HEK293 (cell line): ENCODE data around the gene KPNA3.
A peak's percentile ranks its signal among the peaks of the same experiment; 100 is the strongest.

Experiments used
- CTCF ChIA-PET: fragments of 350-600 bp; formaldehyde crosslinking; extraction: SDS; loops from one replicate; lab custom pipeline; 2021; ENCODE audit warnings: antibody characterized with exemption; lab: Yijun Ruan, JAX
- POLR2A ChIA-PET: fragments of 300-600 bp; formaldehyde crosslinking; extraction: SDS; loops from one replicate; lab custom pipeline; 2020; ENCODE audit warnings: antibody characterized with exemption, inconsistent platforms; lab: Yijun Ruan, JAX
- H3K27ac ChIP-seq: fragments of 200-500 bp; sonication (Bioruptor generic); 2 replicates; pipeline ENCODE4 v1.5.1; 2014; ENCODE audit warnings: low read depth, low read length, control low read depth, inconsistent platforms; ENCODE audit errors: extremely low read depth
- H3K36me3 ChIP-seq, 2 experiments: fragments of 200-500 bp in 1 of 2; sonication (Bioruptor generic) in 1 of 2; 1 replicate in 1 of 2; 2 replicates in 1 of 2; pipeline ENCODE4 v1.5.1; 2014 to 2017; ENCODE audit warnings: inconsistent platforms in 2 of 2, low read length in 2 of 2; ENCODE audit not compliant: control insufficient read depth in 2 of 2, insufficient read depth in 1 of 2
- H3K4me1 ChIP-seq: fragments of 200-500 bp; sonication (Bioruptor generic); 2 replicates; pipeline ENCODE4 v1.5.1; 2014; ENCODE audit warnings: mild to moderate bottlenecking, low read length, inconsistent platforms; ENCODE audit not compliant: control insufficient read depth, insufficient read depth
- H3K4me3 ChIP-seq: 2 replicates; pipeline ENCODE4 v1.5.1; 2011; ENCODE audit warnings: low read depth, mild to moderate bottlenecking, control low read depth, low read length, moderate library complexity
- H3K9me3 ChIP-seq: fragments of 200-500 bp; sonication (Bioruptor generic); 2 replicates; pipeline ENCODE4 v1.5.1; 2014; ENCODE audit warnings: low read depth, low read length, inconsistent platforms; ENCODE audit not compliant: control insufficient read depth, insufficient read depth
- GLI4 ChIP-seq: fragments of 450-650 bp; formaldehyde crosslinking; IDR thresholded peaks from 2 replicates; pipeline ENCODE4 v1.5.1; 2016; ENCODE audit warnings: missing biosample characterization, missing genetic modification characterization
- GLIS1 ChIP-seq: fragments of 450-650 bp; formaldehyde crosslinking; IDR thresholded peaks from 2 replicates; pipeline ENCODE4 v1.5.1; 2016; ENCODE audit warnings: missing biosample characterization, missing genetic modification characterization
- MZF1 ChIP-seq: fragments of 450-650 bp; formaldehyde crosslinking; IDR thresholded peaks from 2 replicates; pipeline ENCODE4 v1.5.1; 2017; ENCODE audit warnings: missing biosample characterization, missing genetic modification characterization, borderline replicate concordance
- SCRT2 ChIP-seq: fragments of 450-650 bp; formaldehyde crosslinking; IDR thresholded peaks from 2 replicates; pipeline ENCODE4 v1.5.1; 2016; ENCODE audit warnings: missing biosample characterization, missing genetic modification characterization
- SP3 ChIP-seq: fragments of 450-650 bp; formaldehyde crosslinking; IDR thresholded peaks from 2 replicates; pipeline ENCODE4 v1.5.1; 2016; ENCODE audit warnings: missing biosample characterization, missing genetic modification characterization
- ZNF121 ChIP-seq: fragments of 450-650 bp; formaldehyde crosslinking; IDR thresholded peaks from 2 replicates; pipeline ENCODE4 v1.5.1; 2016; ENCODE audit warnings: missing biosample characterization, missing genetic modification characterization
- ZNF140 ChIP-seq: fragments of 450-650 bp; formaldehyde crosslinking; IDR thresholded peaks from 2 replicates; pipeline ENCODE4 v1.5.1; 2016; ENCODE audit warnings: missing biosample characterization, missing genetic modification characterization
- ZNF157 ChIP-seq: fragments of 450-650 bp; formaldehyde crosslinking; IDR thresholded peaks from 2 replicates; pipeline ENCODE4 v1.5.1; 2016; ENCODE audit warnings: missing biosample characterization, missing genetic modification characterization
- ZNF202 ChIP-seq: fragments of 450-650 bp; formaldehyde crosslinking; IDR thresholded peaks from 2 replicates; pipeline ENCODE4 v1.5.1; 2016; ENCODE audit warnings: missing biosample characterization, missing genetic modification characterization, borderline replicate concordance
- ZNF248 ChIP-seq: fragments of 450-650 bp; formaldehyde crosslinking; IDR thresholded peaks from 2 replicates; pipeline ENCODE4 v1.5.1; 2017; ENCODE audit warnings: missing biosample characterization, missing genetic modification characterization
- ZNF341 ChIP-seq: fragments of 450-650 bp; formaldehyde crosslinking; IDR thresholded peaks from 2 replicates; pipeline ENCODE4; 2016; ENCODE audit warnings: low read depth, missing biosample characterization, missing genetic modification characterization
- ZNF350 ChIP-seq: fragments of 450-650 bp; formaldehyde crosslinking; IDR thresholded peaks from 2 replicates; pipeline ENCODE4 v1.5.0; 2017; ENCODE audit warnings: missing biosample characterization, mild to moderate bottlenecking, missing genetic modification characterization
- ZNF366 ChIP-seq: fragments of 450-650 bp; formaldehyde crosslinking; conservative IDR thresholded peaks from 2 replicates; pipeline ENCODE4 v1.5.1; 2016; ENCODE audit warnings: missing biosample characterization, missing genetic modification characterization
- ZNF37A ChIP-seq: fragments of 450-650 bp; IDR thresholded peaks from 2 replicates; pipeline ENCODE4 v1.5.1; 2018; ENCODE audit warnings: missing biosample characterization, missing genetic modification characterization
- ZNF416 ChIP-seq: fragments of 450-650 bp; formaldehyde crosslinking; IDR thresholded peaks from 2 replicates; pipeline ENCODE4 v1.5.1; 2016; ENCODE audit warnings: missing biosample characterization, missing genetic modification characterization
- ZNF423 ChIP-seq: fragments of 450-650 bp; formaldehyde crosslinking; IDR thresholded peaks from 2 replicates; pipeline ENCODE4 v1.5.1; 2016; ENCODE audit warnings: missing biosample characterization, missing genetic modification characterization
- ZNF433 ChIP-seq: fragments of 450-650 bp; formaldehyde crosslinking; IDR thresholded peaks from 2 replicates; pipeline ENCODE4 v1.5.1; 2016; ENCODE audit warnings: missing biosample characterization, missing genetic modification characterization, low read depth
- ZNF521 ChIP-seq: fragments of 450-650 bp; formaldehyde crosslinking; IDR thresholded peaks from 2 replicates; pipeline ENCODE4 v1.5.1; 2017; ENCODE audit warnings: missing biosample characterization, mild to moderate bottlenecking, missing genetic modification characterization
- ZNF529 ChIP-seq: fragments of 450-650 bp; formaldehyde crosslinking; IDR thresholded peaks from 2 replicates; pipeline ENCODE4 v1.5.1; 2017; ENCODE audit warnings: missing genetic modification characterization, missing biosample characterization; ENCODE audit not compliant: insufficient replicate concordance
- ZNF544 ChIP-seq: fragments of 450-650 bp; formaldehyde crosslinking; IDR thresholded peaks from 2 replicates; pipeline ENCODE4 v1.5.0; 2017; ENCODE audit warnings: missing biosample characterization, missing genetic modification characterization
- ZNF561 ChIP-seq: fragments of 450-650 bp; IDR thresholded peaks from 2 replicates; pipeline ENCODE4 v1.5.1; 2018; ENCODE audit warnings: missing biosample characterization, missing genetic modification characterization, borderline replicate concordance
- ZNF621 ChIP-seq: fragments of 450-650 bp; formaldehyde crosslinking; IDR thresholded peaks from 2 replicates; pipeline ENCODE4 v1.5.1; 2017; ENCODE audit warnings: missing biosample characterization, missing genetic modification characterization
- ZNF654 ChIP-seq: fragments of 450-650 bp; formaldehyde crosslinking; IDR thresholded peaks from 2 replicates; pipeline ENCODE4 v1.5.1; 2016; ENCODE audit warnings: low read depth, missing biosample characterization, missing genetic modification characterization
- ZNF701 ChIP-seq: fragments of 450-650 bp; formaldehyde crosslinking; IDR thresholded peaks from 2 replicates; pipeline ENCODE4 v1.5.1; 2016; ENCODE audit warnings: missing biosample characterization, missing genetic modification characterization
- TF ChIP-seq, protein P1 (sequence below): fragments of 450-650 bp; formaldehyde crosslinking; IDR thresholded peaks from 2 replicates; pipeline ENCODE4 v1.5.1; 2016; ENCODE audit warnings: missing biosample characterization, missing genetic modification characterization
- TF ChIP-seq, protein P2 (sequence below): fragments of 450-650 bp; formaldehyde crosslinking; IDR thresholded peaks from 2 replicates; pipeline ENCODE4 v1.5.1; 2016; ENCODE audit warnings: missing biosample characterization, missing genetic modification characterization
- TF ChIP-seq, protein P3 (sequence below): fragments of 450-650 bp; formaldehyde crosslinking; IDR thresholded peaks from 2 replicates; pipeline ENCODE4 v1.5.1; 2016; ENCODE audit warnings: missing biosample characterization, missing genetic modification characterization

Gene KPNA3

DNA sequence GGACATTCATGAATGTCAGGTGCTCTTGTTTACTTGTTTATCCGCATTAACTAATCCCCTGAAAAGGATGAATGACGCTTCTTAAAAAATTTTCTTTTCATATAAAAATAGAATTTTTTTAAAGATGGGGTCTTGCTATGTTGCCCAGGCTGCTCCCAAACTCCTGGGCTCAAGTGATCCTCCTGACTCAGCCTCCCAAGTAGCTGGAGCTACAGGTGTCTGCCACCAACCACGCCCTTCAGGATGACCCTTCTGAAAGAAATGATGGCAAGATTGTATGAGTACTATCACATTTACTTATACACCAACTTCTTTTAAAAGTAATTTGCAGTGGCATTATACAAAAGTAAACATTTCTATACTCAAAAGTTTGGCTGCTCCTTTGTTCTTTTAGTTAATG lies 95.0 kb downstream of the KPNA3 start:
- H3K27ac ChIP-seq, result no peak overlapping the region
- no peaks in the 10 kb centered on the region for H3K4me1 ChIP-seq
- peaks cover 4 to 15% of the 10 kb centered on the region in 2 experiments; a peak in 2 of 3 replicates for H3K36me3 ChIP-seq
- no peak overlapping the region for H3K4me3 ChIP-seq
- TF ChIP-seq ZNF350 (tag by site-specific recombination) (no peak), GLIS1 (tag by site-specific recombination) (no peak), MZF1 (no peak), ZNF654 (tag by site-specific recombination) (no peak), ZNF701 (no peak), ZNF37A (tag by site-specific recombination) (no peak), GLI4 (tag by site-specific recombination) (no peak), SCRT2 (tag by site-specific recombination) (0 out of 2 replicates have a peak, but pooled peaks have one; percentile 31), ZNF121 (peak; percentile 70)
- TF ChIP-seq, protein P1, sequence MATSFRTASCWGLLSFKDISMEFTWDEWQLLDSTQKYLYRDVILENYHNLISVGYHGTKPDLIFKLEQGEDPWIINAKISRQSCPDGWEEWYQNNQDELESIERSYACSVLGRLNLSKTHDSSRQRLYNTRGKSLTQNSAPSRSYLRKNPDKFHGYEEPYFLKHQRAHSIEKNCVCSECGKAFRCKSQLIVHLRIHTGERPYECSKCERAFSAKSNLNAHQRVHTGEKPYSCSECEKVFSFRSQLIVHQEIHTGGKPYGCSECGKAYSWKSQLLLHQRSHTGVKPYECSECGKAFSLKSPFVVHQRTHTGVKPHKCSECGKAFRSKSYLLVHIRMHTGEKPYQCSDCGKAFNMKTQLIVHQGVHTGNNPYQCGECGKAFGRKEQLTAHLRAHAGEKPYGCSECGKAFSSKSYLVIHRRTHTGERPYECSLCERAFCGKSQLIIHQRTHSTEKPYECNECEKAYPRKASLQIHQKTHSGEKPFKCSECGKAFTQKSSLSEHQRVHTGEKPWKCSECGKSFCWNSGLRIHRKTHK, result no peak
- POLR2A ChIA-PET, result no interaction called here
- no peaks in the 10 kb centered on the region for H3K9me3 ChIP-seq
- CTCF ChIA-PET, result no interaction called here

DNA sequence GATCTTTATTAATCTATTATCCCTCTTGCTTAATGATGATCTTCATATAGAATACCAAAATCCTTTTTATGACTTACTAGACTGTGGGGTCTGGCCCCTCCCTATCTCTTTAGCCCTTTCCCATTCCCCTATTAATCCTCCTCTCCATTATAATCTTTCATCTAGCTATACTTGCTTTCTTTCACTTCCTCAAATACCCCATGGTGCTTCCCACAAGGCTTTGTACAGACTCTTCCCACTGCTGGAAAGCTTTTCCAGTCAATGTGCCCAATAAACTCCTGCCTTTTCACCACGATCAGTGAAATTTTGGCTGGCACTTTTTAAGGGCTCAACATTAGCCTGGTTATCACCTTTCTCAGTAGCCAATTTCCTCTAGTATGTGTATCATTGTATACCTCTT lies 98.0 kb downstream of the KPNA3 start:
- CTCF ChIA-PET, result no interaction called here
- no peaks in the 10 kb centered on the region for H3K9me3 ChIP-seq

DNA sequence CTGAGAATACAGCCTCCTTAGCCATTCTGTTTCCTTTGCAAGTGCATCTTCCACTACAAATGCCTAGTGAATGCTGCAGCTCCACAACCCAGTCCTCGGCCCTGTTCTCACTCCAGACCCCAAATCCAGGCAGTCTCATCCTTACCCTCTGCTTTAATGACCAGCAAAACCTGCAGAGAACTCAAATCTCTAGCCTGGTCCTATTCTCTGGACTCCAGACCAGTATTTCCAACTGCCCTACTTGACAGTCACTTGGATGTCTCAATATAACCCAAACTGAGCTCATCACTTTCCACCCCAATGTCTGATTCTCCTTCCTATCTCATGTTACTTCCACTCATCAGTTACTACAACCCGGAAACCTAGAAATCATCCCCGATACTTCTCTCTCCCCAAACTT lies 98.6 kb downstream of the KPNA3 start:
- no peak overlapping the region for H3K27ac ChIP-seq
- no peak overlapping the region for H3K4me3 ChIP-seq
- no peaks in the 10 kb centered on the region for H3K9me3 ChIP-seq
- CTCF ChIA-PET, result no interaction called here
- POLR2A ChIA-PET, result interaction anchor here (0.6 kb wide), 1 partner anchor 94 kb away, joined by 3 read pairs; no protein-coding TSS in a partner anchor
- H3K4me1 ChIP-seq, result no peaks in the 10 kb centered on the region
- TF ChIP-seq ZNF423 (tag by site-specific recombination) (no peak), ZNF561 (tag by site-specific recombination) (no peak), SP3 (no peak), ZNF157 (tag by site-specific recombination) (no peak), ZNF621 (tag by site-specific recombination) (no peak), ZNF544 (tag by site-specific recombination) (no peak), GLIS1 (tag by site-specific recombination) (no peak), ZNF248 (no peak), ZNF202 (tag by site-specific recombination) (no peak), ZNF366 (tag by site-specific recombination) (no peak)
- H3K36me3 ChIP-seq, result peaks cover 0 to 5% of the 10 kb centered on the region in 2 experiments; a peak in 2 of 3 replicates

More for the DNA sequence above, 98.0 kb downstream of the KPNA3 start:
- Histone ChIP-seq H3K36me3 (peaks cover 0 to 5% of the 10 kb centered on the region in 2 experiments; a peak in 2 of 3 replicates), H3K4me3 (no peak overlapping the region), H3K27ac (no peak overlapping the region), H3K4me1 (no peaks in the 10 kb centered on the region)
- TF ChIP-seq ZNF140, result no peak
- TF ChIP-seq ZNF341 (tag by site-specific recombination), result no peak
- no peak for TF ChIP-seq ZNF416 (tag by site-specific recombination)
- TF ChIP-seq, protein P2, sequence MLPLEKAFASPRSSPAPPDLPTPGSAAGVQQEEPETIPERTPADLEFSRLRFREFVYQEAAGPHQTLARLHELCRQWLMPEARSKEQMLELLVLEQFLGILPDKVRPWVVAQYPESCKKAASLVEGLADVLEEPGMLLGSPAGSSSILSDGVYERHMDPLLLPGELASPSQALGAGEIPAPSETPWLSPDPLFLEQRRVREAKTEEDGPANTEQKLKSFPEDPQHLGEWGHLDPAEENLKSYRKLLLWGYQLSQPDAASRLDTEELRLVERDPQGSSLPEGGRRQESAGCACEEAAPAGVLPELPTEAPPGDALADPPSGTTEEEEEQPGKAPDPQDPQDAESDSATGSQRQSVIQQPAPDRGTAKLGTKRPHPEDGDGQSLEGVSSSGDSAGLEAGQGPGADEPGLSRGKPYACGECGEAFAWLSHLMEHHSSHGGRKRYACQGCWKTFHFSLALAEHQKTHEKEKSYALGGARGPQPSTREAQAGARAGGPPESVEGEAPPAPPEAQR (tag by site-specific recombination), result no peak
- TF ChIP-seq, protein P3, sequence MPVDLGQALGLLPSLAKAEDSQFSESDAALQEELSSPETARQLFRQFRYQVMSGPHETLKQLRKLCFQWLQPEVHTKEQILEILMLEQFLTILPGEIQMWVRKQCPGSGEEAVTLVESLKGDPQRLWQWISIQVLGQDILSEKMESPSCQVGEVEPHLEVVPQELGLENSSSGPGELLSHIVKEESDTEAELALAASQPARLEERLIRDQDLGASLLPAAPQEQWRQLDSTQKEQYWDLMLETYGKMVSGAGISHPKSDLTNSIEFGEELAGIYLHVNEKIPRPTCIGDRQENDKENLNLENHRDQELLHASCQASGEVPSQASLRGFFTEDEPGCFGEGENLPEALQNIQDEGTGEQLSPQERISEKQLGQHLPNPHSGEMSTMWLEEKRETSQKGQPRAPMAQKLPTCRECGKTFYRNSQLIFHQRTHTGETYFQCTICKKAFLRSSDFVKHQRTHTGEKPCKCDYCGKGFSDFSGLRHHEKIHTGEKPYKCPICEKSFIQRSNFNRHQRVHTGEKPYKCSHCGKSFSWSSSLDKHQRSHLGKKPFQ (tag by site-specific recombination), result no peak
- no peak for TF ChIP-seq ZNF521 (tag by site-specific recombination)
- TF ChIP-seq ZNF529 (tag by site-specific recombination), result no peak
- TF ChIP-seq ZNF433, result no peak
- POLR2A ChIA-PET, result interaction anchor here (0.6 kb wide), 1 partner anchor 94 kb away, joined by 3 read pairs; no protein-coding TSS in a partner anchor
